Adrenal gland (tissue), 12 donors: ENCODE results near the gene PCED1B. TPM values are rescaled to one million over a fixed set of nuclear protein-coding genes. Genes with fewer than 3 reads are reported as not detected.

Experiments
- DNase-seq, 7 donors: peaks; one replicate each; pipeline ENCODE4 v3.0.0-alpha.2; 2019 to 2020
- H3K27ac ChIP-seq, 5 donors: fragments of 200-600 bp; sonication (generic) in 4 of 5; 1 replicate in 3 of 5; 2 replicates in 2 of 5; pipeline versions ENCODE4 v1.5.1 to v1.8.0; 2016 to 2020; ENCODE audit warnings: mild to moderate bottlenecking in 1 of 5
- H3K27me3 ChIP-seq: fragments of 200-600 bp; 2 replicates; pipeline ENCODE4 v1.8.0; 2021
- H3K36me3 ChIP-seq, 2 donors: fragments of 200-600 bp; replicated peaks in 1 of 2; 1 replicate in 1 of 2; 2 replicates in 1 of 2; pipeline versions ENCODE4 v1.5.1 to v1.8.0; 2018 to 2022
- H3K4me1 ChIP-seq, 2 donors: fragments of 200-600 bp; replicated peaks in 1 of 2; 1 replicate in 1 of 2; 2 replicates in 1 of 2; pipeline versions ENCODE4 v1.5.1 to v1.8.0; 2018 to 2021
- H3K4me3 ChIP-seq, 4 donors: fragments of 200-600 bp; sonication (generic) in 3 of 4; one replicate each; pipeline ENCODE4 v1.5.1; 2016 to 2018
- H3K9me3 ChIP-seq, 3 donors: fragments of 200-600 bp; sonication (generic) in 1 of 3; replicated peaks in 1 of 3; 1 replicate in 2 of 3; 2 replicates in 1 of 3; pipeline versions ENCODE4 v1.5.1 to v1.8.0; 2016 to 2021
- CTCF ChIP-seq, 6 experiments: fragments of 450-650 bp in 4 of 6; fragments of 200-600 bp in 2 of 6; sonication (generic) in 1 of 6; IDR thresholded peaks; 1 replicate in 5 of 6; 2 replicates in 1 of 6; pipeline versions ENCODE4 v1.5.1 to v1.8.0; 2016 to 2021; ENCODE audit warnings: antibody characterized with exemption in 6 of 6, mild to moderate bottlenecking in 2 of 6, moderate library complexity in 1 of 6
- POLR2A ChIP-seq, 2 donors: fragments of 450-650 bp; IDR thresholded peaks; one replicate each; pipeline ENCODE4 v1.6.1; 2017; ENCODE audit warnings: antibody characterized with exemption in 2 of 2, mild to moderate bottlenecking in 2 of 2, moderate library complexity in 1 of 2
- WGBS, 4 donors: extraction: QIAGEN DNeasy Blood & Tissue Kit in 2 of 4; methylation state at CpG; one replicate each; pipeline versions ENCODE4 v1.1.5 to v1.1.7; 2013 to 2017; 5-methylcytosine and 5-hydroxymethylcytosine counted together
- intact Hi-C, 2 donors: fragments of 100-400 bp; cut with DNase I; formaldehyde crosslinking; loops; one replicate each; pipeline versions ENCODE4 v1.14.1 to v1.15.0; 2022 to 2023
- polyA plus RNA-seq, 3 donors: library from polyadenylated mRNA; stranded (reverse); fragments of 200-250 nt in 2 of 3; fragments of 350-450 nt in 1 of 3; fragmentation: Illumina TruSeq in 1 of 3; extraction: RNeasy Lipid Tissue Mini Kit (QIAGEN cat#74804) in 1 of 3; gene quantifications; one replicate each; pipeline ENCODE4 v1.2.3, GENCODE V29; 2013 to 2014
- total RNA-seq, 9 donors: library from RNA; depleted of rRNA in 4 of 9; stranded (reverse); fragments of >200 nt in 4 of 9; fragments of 120-200 nt in 1 of 9; fragmentation: NEBNext Ultra II Directional in 1 of 9; extraction: Animal tissue kit (Norgen Biotek cat#: 25700) in 1 of 9; gene quantifications; one replicate each; pipeline versions ENCODE4 v1.1.0 to v1.2.4, GENCODE V29; 2013 to 2023
- donor health status: healthy with polysubstance abuse.
- donor health status: Bipolar disorder and iron deficiency.
- donor health status: DM: yes; HTN: yes; CAD: no.
- donor health status: DM: no; HTN: no; CAD: no.
- donor health status: DM: no; HTN: no; CAD: no.
- donor health status: DM: yes; HTN: yes; CAD: no.

PCED1B gene
- total and polyA plus RNA-seq, 12 donors, result 8.0 to 110 (median 39.9) TPM

- no peak for DNase-seq
- peaks cover 16 to 18% of the 10 kb centered on the region in 2 donors for H3K4me1 ChIP-seq
- WGBS, 4 donors, result 66 to 80% (median 70%) methylated on average over 3 of the region's 3 CpGs
- H3K4me3 ChIP-seq, result no peak overlapping the region
- H3K9me3 ChIP-seq, result no peaks in the 10 kb centered on the region
- no peaks in the 10 kb centered on the region for H3K27me3 ChIP-seq
- H3K27ac ChIP-seq, result peak overlapping the region in 1 of 5 donors; percentile 25
- TF ChIP-seq CTCF (IDR thresholded peaks at IDR 0.05), result no peak
- no peak for TF ChIP-seq POLR2A (IDR thresholded peaks at IDR 0.05)
- no peaks in the 10 kb centered on the region for H3K36me3 ChIP-seq
- intact Hi-C loops, result no loop called here
These were observed 139.8 kb downstream of the PCED1B start for GRCh38 chr12:47219243-47219642.

GRCh38 chr12:47221256-47222023, 142.0 kb downstream of the PCED1B start:
- H3K36me3 ChIP-seq, result no peaks in the 10 kb centered on the region
- H3K4me3 ChIP-seq, result no peak overlapping the region
- peaks cover 21 to 31% of the 10 kb centered on the region in 2 donors for H3K4me1 ChIP-seq
- TF ChIP-seq CTCF (IDR thresholded peaks at IDR 0.05) (no peak), POLR2A (IDR thresholded peaks at IDR 0.05) (no peak)
- intact Hi-C loops, result loop anchor here in 1 of 2 donors (10.0 kb wide), 1 partner anchor 147 kb away; the partner anchor contains the start of genes AMIGO2 and PCED1B
- 98 to 100% (median 100%) methylated on average over 2 of the region's 2 CpGs for WGBS, 4 donors
- no peak overlapping the region for H3K27ac ChIP-seq
- no peaks in the 10 kb centered on the region for H3K9me3 ChIP-seq
- DNase-seq, result no peak
- H3K27me3 ChIP-seq, result no peaks in the 10 kb centered on the region

- no peak for TF ChIP-seq CTCF (IDR thresholded peaks at IDR 0.05)
- no peak for TF ChIP-seq POLR2A (IDR thresholded peaks at IDR 0.05)
- Histone ChIP-seq H3K27ac (peak overlapping the region in 4 of 5 donors; percentile 8 to 88 (median 54)), H3K4me3 (no peak overlapping the region), H3K36me3 (no peaks in the 10 kb centered on the region), H3K4me1 (peaks cover 21 to 31% of the 10 kb centered on the region in 2 donors), H3K9me3 (no peaks in the 10 kb centered on the region), H3K27me3 (no peaks in the 10 kb centered on the region)
- intact Hi-C loops, result loop anchor here in 1 of 2 donors (10.0 kb wide), 1 partner anchor 148 kb away; the partner anchor contains the start of genes AMIGO2 and PCED1B
- no peak for DNase-seq
- WGBS, 4 donors, result 59 to 70% (median 62%) methylated on average over 3 of the region's 3 CpGs
These were observed 143.2 kb downstream of the PCED1B start for GRCh38 chr12:47222520-47223030.

GRCh38 chr12:47223031-47223847, 143.8 kb downstream of the PCED1B start:
- DNase-seq, result peak in 5 of 7 donors; percentile 33 to 62 (median 42)
- peaks cover 21 to 31% of the 10 kb centered on the region in 2 donors for H3K4me1 ChIP-seq
- 22 to 29% (median 25%) methylated on average over 7 of the region's 7 CpGs for WGBS, 4 donors
- no peaks in the 10 kb centered on the region for H3K27me3 ChIP-seq
- TF ChIP-seq CTCF (IDR thresholded peaks at IDR 0.05) (no peak), POLR2A (IDR thresholded peaks at IDR 0.05) (no peak)
- intact Hi-C loops, result loop anchor here in 1 of 2 donors (10.0 kb wide), 1 partner anchor 148 kb away; the partner anchor contains the start of genes AMIGO2 and PCED1B
- H3K36me3 ChIP-seq, result no peaks in the 10 kb centered on the region
- H3K27ac ChIP-seq, result peak overlapping the region; percentile 27 to 90 (median 82)
- H3K4me3 ChIP-seq, result peak overlapping the region in 2 of 4 donors; percentile 15 to 51
- no peaks in the 10 kb centered on the region for H3K9me3 ChIP-seq
